ENCODE data around the gene STAM. TPM values are rescaled to one million over a fixed set of nuclear protein-coding genes. Genes with fewer than 3 reads are reported as not detected.

STAM gene
- total RNA-seq, 1 donor from 2014 or later, result 35.4 TPM

DNA sequence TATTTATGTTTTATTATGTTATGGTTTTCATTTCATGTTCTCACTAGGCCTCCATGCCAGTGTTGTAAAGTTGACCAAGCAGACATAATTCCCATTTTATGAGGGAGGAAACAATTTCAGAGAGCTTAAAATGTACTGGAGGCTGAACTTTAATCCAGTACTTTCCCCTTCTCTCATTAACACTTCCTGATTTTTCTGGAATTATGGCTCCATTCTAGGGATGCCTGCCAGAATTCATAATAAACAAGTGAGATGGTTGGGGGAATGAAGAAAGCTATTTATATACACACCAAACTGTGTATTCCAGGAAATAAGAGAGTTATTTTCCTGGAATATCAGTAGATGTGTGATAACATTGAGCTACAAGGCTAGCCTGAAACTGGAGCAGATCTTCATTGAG lies 114.9 kb downstream of the STAM start:
- DNase-seq (no peak), ATAC-seq (no peak)
- no peaks in the 10 kb centered on the region for H3K4me1 ChIP-seq
- no peak for TF ChIP-seq CTCF (IDR thresholded peaks at IDR 0.05)
- H3K9me3 ChIP-seq, result no peaks in the 10 kb centered on the region
- H3K27ac ChIP-seq, result no peak overlapping the region
- no peaks in the 10 kb centered on the region for H3K27me3 ChIP-seq
- H3K4me3 ChIP-seq, result no peak overlapping the region
- no peaks in the 10 kb centered on the region for H3K36me3 ChIP-seq
- intact Hi-C loops (cut with DNase I), result no loop called here

DNA sequence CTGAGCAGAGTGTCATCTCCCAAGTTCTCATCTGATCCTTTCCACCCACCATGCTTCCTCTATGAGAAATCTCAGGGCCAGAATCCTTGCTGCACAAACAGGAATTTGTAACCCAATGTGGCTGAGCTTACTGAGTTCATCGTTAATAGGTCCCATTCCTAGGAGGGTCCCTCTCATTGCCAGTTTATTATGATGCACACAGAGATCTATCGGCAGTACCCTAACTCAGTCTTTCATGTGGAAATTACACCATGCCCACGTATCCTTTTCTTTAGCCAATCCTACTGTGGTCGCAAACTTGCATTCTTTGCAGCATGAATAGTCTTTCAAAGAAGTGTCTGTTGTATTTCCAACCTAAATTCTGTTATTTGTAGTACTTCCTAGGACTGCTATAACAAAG lies 120.2 kb downstream of the STAM start:
- DNase-seq (no peak), ATAC-seq (no peak)
- TF ChIP-seq CTCF (IDR thresholded peaks at IDR 0.05), result no peak
- no peaks in the 10 kb centered on the region for H3K4me1 ChIP-seq
- no peak overlapping the region for H3K4me3 ChIP-seq
- H3K9me3 ChIP-seq, result no peaks in the 10 kb centered on the region
- no peak overlapping the region for H3K27ac ChIP-seq
- no peaks in the 10 kb centered on the region for H3K27me3 ChIP-seq
- intact Hi-C loops (cut with DNase I), result no loop called here
- H3K36me3 ChIP-seq, result no peaks in the 10 kb centered on the region

GRCh38 chr10:17765602-17766001 lies 121.7 kb downstream of the STAM start:
- Histone ChIP-seq H3K4me3 (no peak overlapping the region), H3K9me3 (no peaks in the 10 kb centered on the region), H3K27ac (no peak overlapping the region), H3K4me1 (no peaks in the 10 kb centered on the region), H3K27me3 (no peaks in the 10 kb centered on the region), H3K36me3 (no peaks in the 10 kb centered on the region)
- intact Hi-C loops (cut with DNase I), result no loop called here
- ATAC-seq, result no peak
- no peak for TF ChIP-seq CTCF (IDR thresholded peaks at IDR 0.05)
- DNase-seq, result no peak

Other genes starting within 250 kb of the STAM start
- gene ST8SIA6, start 189.6 kb upstream of the STAM start, total RNA-seq, result 13.9 TPM
- 34.3 TPM for gene HACD1, start 26.8 kb upstream of the STAM start, total RNA-seq
- gene TMEM236, start 108.0 kb downstream of the STAM start, total RNA-seq, result 5.0 TPM
- 370 TPM for gene MRC1, start 165.2 kb downstream of the STAM start, total RNA-seq

All from upper lobe of right lung (tissue), 1 donor.